Keratinocyte (primary cell): ENCODE measurements around the gene HOXB4.

Experiments used
- CTCF ChIP-seq, 3 experiments: IDR thresholded peaks in 1 of 3; conservative IDR thresholded peaks in 1 of 3; optimal IDR thresholded peaks in 1 of 3; 2 replicates in 2 of 3; 3 replicates in 1 of 3; pipeline versions ENCODE3 to v1.5.1; 2011; ENCODE audit warnings: low read length in 3 of 3, mild to moderate bottlenecking in 3 of 3, moderate library complexity in 2 of 3, control low read depth in 1 of 3, inconsistent platforms in 1 of 3; ENCODE audit not compliant: insufficient read depth in 2 of 3; ENCODE audit errors: extremely low read depth in 1 of 3
- EZH2 ChIP-seq: IDR thresholded peaks from one replicate; pipeline ENCODE4 v1.6.1; 2012; ENCODE audit warnings: inconsistent platforms, mild to moderate bottlenecking, low read length, moderate library complexity

- TF ChIP-seq CTCF (optimal IDR thresholded peaks at IDR 0.05 in 1 of 3, IDR thresholded peaks at IDR 0.05 in 1 of 3, conservative IDR thresholded peaks at IDR 0.05 in 1 of 3; ENCODE audit: extremely low read depth in 1 of 3, insufficient read depth in 2 of 3, low read length in 3 of 3) (no peak), EZH2 (no peak)
These were observed 45.4 kb upstream of the HOXB4 start for GRCh38 chr17:48623583-48623982.
